Gastrocnemius medialis (tissue), 4 donors: ENCODE data around the gene KIRREL3. TPM values are rescaled to one million over a fixed set of nuclear protein-coding genes. Genes with fewer than 3 reads are reported as not detected.

Experiments
- ATAC-seq, 2 donors: fragments of 150-250 bp; one replicate each; pipeline ENCODE4 v1.9.1; 2016
- DNase-seq, 2 donors: peaks; one replicate each; pipeline ENCODE4 v3.0.0-alpha.2; 2019
- H3K27ac ChIP-seq, 4 donors: fragments of 200-600 bp; sonication (generic); 1 replicate in 1 of 4; 2 replicates in 3 of 4; pipeline ENCODE4 v1.5.1; 2016 to 2018; ENCODE audit warnings: mild to moderate bottlenecking in 2 of 4, moderate library complexity in 1 of 4
- H3K27me3 ChIP-seq, 3 donors: fragments of 200-600 bp; sonication (generic) in 2 of 3; 1 replicate in 1 of 3; 2 replicates in 2 of 3; pipeline versions ENCODE4 v1.5.1 to v1.6.0; 2016 to 2019; ENCODE audit warnings: mild to moderate bottlenecking in 1 of 3, moderate library complexity in 1 of 3
- H3K36me3 ChIP-seq, 2 donors: fragments of 200-600 bp; sonication (generic) in 1 of 2; one replicate each; pipeline ENCODE4 v1.5.1; 2017 to 2018
- H3K4me1 ChIP-seq, 2 donors: fragments of 200-600 bp; sonication (generic) in 1 of 2; one replicate each; pipeline ENCODE4 v1.5.1; 2016 to 2017; ENCODE audit warnings: mild to moderate bottlenecking in 2 of 2
- H3K4me3 ChIP-seq, 4 donors: fragments of 200-600 bp; sonication (generic) in 3 of 4; 1 replicate in 1 of 4; 2 replicates in 3 of 4; pipeline ENCODE4 v1.5.1; 2016 to 2019; ENCODE audit warnings: mild to moderate bottlenecking in 2 of 4
- H3K9me3 ChIP-seq, 3 donors: fragments of 200-600 bp; sonication (generic) in 2 of 3; 1 replicate in 1 of 3; 2 replicates in 2 of 3; pipeline ENCODE4 v1.5.1; 2016 to 2019
- POLR2A ChIP-seq, 2 donors: fragments of 450-650 bp; IDR thresholded peaks; one replicate each; pipeline ENCODE4 v1.6.1; 2017; ENCODE audit warnings: antibody characterized with exemption in 2 of 2, mild to moderate bottlenecking in 2 of 2, moderate library complexity in 2 of 2
- in situ Hi-C, 4 donors: fragments of 200-750 bp; cut with MboI; loops; one replicate each; pipeline versions ENCODE4 v1.15.0 to v1.8.0; 2017; ENCODE audit warnings: low sequenced_read_pairs in 4 of 4
- intact Hi-C: fragments of 100-400 bp; cut with DNase I; formaldehyde crosslinking; loops from one replicate; pipeline ENCODE4 v1.15.1; 2023; ENCODE audit warnings: low total_unique reads
- total RNA-seq, 4 donors: library from RNA; depleted of rRNA; stranded (reverse); fragments of >200 nt; gene quantifications; one replicate each; pipeline versions ENCODE4 v1.1.0 to v1.2.3, GENCODE V29; 2016
- TF ChIP-seq, protein P1 (sequence below), 5 experiments: fragments of 450-650 bp in 3 of 5; fragments of 200-600 bp in 2 of 5; sonication (generic) in 2 of 5; IDR thresholded peaks in 4 of 5; conservative IDR thresholded peaks in 1 of 5; 1 replicate in 4 of 5; 2 replicates in 1 of 5; pipeline ENCODE4 v1.5.1; 2016 to 2019; ENCODE audit warnings: antibody characterized with exemption in 5 of 5, mild to moderate bottlenecking in 3 of 5, moderate library complexity in 3 of 5

KIRREL3 gene
- total RNA-seq, 4 donors from 2014 or later = 0.10 TPM; not detected in 3

- H3K36me3 ChIP-seq = no peaks in the 10 kb centered on the region
- intact Hi-C loops (no loop called here), in situ Hi-C loops (no loop called here)
- H3K27me3 ChIP-seq = no peaks in the 10 kb centered on the region
- DNase-seq = no peak
- no peak overlapping the region for H3K4me3 ChIP-seq
- H3K27ac ChIP-seq = no peak overlapping the region
- TF ChIP-seq, protein P1, sequence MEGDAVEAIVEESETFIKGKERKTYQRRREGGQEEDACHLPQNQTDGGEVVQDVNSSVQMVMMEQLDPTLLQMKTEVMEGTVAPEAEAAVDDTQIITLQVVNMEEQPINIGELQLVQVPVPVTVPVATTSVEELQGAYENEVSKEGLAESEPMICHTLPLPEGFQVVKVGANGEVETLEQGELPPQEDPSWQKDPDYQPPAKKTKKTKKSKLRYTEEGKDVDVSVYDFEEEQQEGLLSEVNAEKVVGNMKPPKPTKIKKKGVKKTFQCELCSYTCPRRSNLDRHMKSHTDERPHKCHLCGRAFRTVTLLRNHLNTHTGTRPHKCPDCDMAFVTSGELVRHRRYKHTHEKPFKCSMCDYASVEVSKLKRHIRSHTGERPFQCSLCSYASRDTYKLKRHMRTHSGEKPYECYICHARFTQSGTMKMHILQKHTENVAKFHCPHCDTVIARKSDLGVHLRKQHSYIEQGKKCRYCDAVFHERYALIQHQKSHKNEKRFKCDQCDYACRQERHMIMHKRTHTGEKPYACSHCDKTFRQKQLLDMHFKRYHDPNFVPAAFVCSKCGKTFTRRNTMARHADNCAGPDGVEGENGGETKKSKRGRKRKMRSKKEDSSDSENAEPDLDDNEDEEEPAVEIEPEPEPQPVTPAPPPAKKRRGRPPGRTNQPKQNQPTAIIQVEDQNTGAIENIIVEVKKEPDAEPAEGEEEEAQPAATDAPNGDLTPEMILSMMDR (IDR thresholded peaks at IDR 0.05 in 4 of 5, conservative IDR thresholded peaks at IDR 0.05 in 1 of 5) = no peak
- no peak for ATAC-seq
- no peaks in the 10 kb centered on the region for H3K4me1 ChIP-seq
- H3K9me3 ChIP-seq = no peaks in the 10 kb centered on the region
Measured at GRCh38 chr11:127017482-127017881, 16.9 kb upstream of the KIRREL3 start.

GRCh38 chr11:127013550-127013949 lies 13.0 kb upstream of the KIRREL3 start:
- ATAC-seq = no peak
- DNase-seq = no peak
- intact Hi-C loops = no loop called here

DNA sequence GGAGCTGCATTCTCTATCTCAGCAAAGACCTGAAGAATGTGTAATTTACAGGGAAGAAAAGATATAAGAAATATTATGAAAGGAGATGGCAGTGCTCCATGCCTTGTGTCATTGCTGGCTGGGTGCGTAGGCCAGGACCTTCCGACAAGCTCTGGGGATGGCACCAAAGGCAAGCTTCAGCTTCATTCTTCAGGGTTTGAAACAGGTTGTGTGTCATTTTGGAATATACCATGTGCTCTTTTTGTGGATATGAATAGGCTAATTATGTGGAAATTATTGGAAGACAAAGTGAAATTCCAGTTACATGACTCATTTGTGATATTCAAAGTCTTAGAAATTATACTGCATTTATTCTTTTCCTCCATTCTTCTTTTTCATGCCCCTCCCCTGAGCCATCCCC lies 5.7 kb upstream of the KIRREL3 start:
- no peaks in the 10 kb centered on the region for H3K36me3 ChIP-seq
- in situ Hi-C loops (no loop called here), intact Hi-C loops (no loop called here)
- peaks cover 35 to 53% (median 35%) of the 10 kb centered on the region in 3 donors for H3K27me3 ChIP-seq
- no peak overlapping the region for H3K27ac ChIP-seq
- H3K4me1 ChIP-seq = no peaks in the 10 kb centered on the region
- ATAC-seq (no peak), DNase-seq (no peak)
- TF ChIP-seq POLR2A (IDR thresholded peaks at IDR 0.05) = no peak
- TF ChIP-seq, protein P1 (IDR thresholded peaks at IDR 0.05 in 4 of 5, conservative IDR thresholded peaks at IDR 0.05 in 1 of 5) = no peak
- no peaks in the 10 kb centered on the region for H3K9me3 ChIP-seq
- H3K4me3 ChIP-seq = no peak overlapping the region

More at GRCh38 chr11:127013550-127013949, 13.0 kb upstream of the KIRREL3 start:
- no peak overlapping the region for H3K27ac ChIP-seq
- in situ Hi-C loops = no loop called here
- no peaks in the 10 kb centered on the region for H3K36me3 ChIP-seq
- TF ChIP-seq, protein P1 (IDR thresholded peaks at IDR 0.05 in 4 of 5, conservative IDR thresholded peaks at IDR 0.05 in 1 of 5) = no peak
- TF ChIP-seq POLR2A (IDR thresholded peaks at IDR 0.05) = no peak
- no peaks in the 10 kb centered on the region for H3K27me3 ChIP-seq
- H3K4me1 ChIP-seq = no peaks in the 10 kb centered on the region
- H3K4me3 ChIP-seq = no peak overlapping the region
- no peaks in the 10 kb centered on the region for H3K9me3 ChIP-seq

- TF ChIP-seq POLR2A (IDR thresholded peaks at IDR 0.05) = no peak
- TF ChIP-seq, protein P1 (IDR thresholded peaks at IDR 0.05 in 4 of 5, conservative IDR thresholded peaks at IDR 0.05 in 1 of 5) = no peak
- Histone ChIP-seq H3K9me3 (no peaks in the 10 kb centered on the region), H3K36me3 (no peaks in the 10 kb centered on the region), H3K4me1 (no peaks in the 10 kb centered on the region), H3K4me3 (no peak overlapping the region), H3K27ac (no peak overlapping the region), H3K27me3 (peaks cover 49 to 72% (median 50%) of the 10 kb centered on the region in 3 donors)
- no peak for DNase-seq
- no peak for ATAC-seq
- intact Hi-C loops = no loop called here
- in situ Hi-C loops = no loop called here
Measured at GRCh38 chr11:127003260-127003981, 2.9 kb upstream of the KIRREL3 start.
